Measurements from ENCODE around the gene SLC25A25.
"Not testable (repeated sequence)": the region's sequence is repeated elsewhere in the genome, so short reads cannot be mapped to it uniquely, and the experiment has no call there.

DNA sequence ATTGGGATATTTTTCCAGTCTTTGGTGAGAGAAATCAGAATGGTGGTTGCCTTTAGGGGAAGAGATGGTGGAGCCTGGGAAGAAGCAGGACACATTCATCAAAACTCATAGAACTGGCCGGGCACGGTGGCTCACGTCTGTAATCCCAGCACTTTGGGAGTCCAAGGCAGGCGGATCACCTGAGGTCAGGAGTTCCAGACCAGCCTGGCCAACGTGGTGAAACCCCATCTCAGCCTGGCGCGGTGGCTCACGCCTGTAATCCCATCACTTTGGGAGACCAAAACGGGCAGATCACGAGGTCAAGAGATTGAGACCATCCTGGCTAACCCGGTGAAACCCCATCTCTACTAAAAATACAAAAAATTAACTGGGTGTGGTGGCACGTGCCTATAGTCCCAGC is 43.7 kb downstream of the SLC25A25 start:
- TF ChIP-seq CTCF (IDR thresholded peaks at IDR 0.05 in 8 of 11, conservative IDR thresholded peaks at IDR 0.05 in 3 of 11); POLR2A (IDR thresholded peaks at IDR 0.05): not testable (repeated sequence)
- peak in 1 of 3 donors; percentile 16 for TF ChIP-seq POLR2AphosphoS5 (IDR thresholded peaks at IDR 0.05)
